Fibroblast of lung (primary cell): ENCODE measurements around the gene ITPR3.

Experiments
- CTCF ChIP-seq, 2 donors: IDR thresholded peaks in 1 of 2; conservative IDR thresholded peaks in 1 of 2; 1 replicate in 1 of 2; 2 replicates in 1 of 2; pipeline ENCODE4 v1.5.1; 2011 to 2012; ENCODE audit warnings: low read length in 2 of 2, control low read depth in 1 of 2, inconsistent platforms in 1 of 2, low read depth in 1 of 2, mild to moderate bottlenecking in 1 of 2
- EZH2 ChIP-seq: IDR thresholded peaks from 2 replicates; pipeline ENCODE4 v1.5.1; 2012; ENCODE audit warnings: low read length, control low read depth, mild to moderate bottlenecking; ENCODE audit errors: missing control alignments

- no peak for TF ChIP-seq CTCF (conservative IDR thresholded peaks at IDR 0.05 in 1 of 2, IDR thresholded peaks at IDR 0.05 in 1 of 2; ENCODE audit: low read depth in 1 of 2, low read length in 2 of 2)
- no peak for TF ChIP-seq EZH2
Measured at GRCh38 chr6:33727932-33728331, 106.8 kb downstream of the ITPR3 start.
